Body of pancreas (tissue), 4 donors: ENCODE measurements around the gene LRRFIP1. TPM values are rescaled to one million over a fixed set of nuclear protein-coding genes. Genes with fewer than 3 reads are reported as not detected.

Source experiments
- ATAC-seq: fragments of 150-250 bp; one replicate; pipeline ENCODE4 v1.9.1; 2016
- DNase-seq, 4 donors: peaks; one replicate each; pipeline ENCODE4 v3.0.0-alpha.2; 2019
- H3K27ac ChIP-seq, 4 donors: fragments of 200-600 bp; sonication (generic); 1 replicate in 3 of 4; 2 replicates in 1 of 4; pipeline versions ENCODE4 v1.5.1 to v1.6.1; 2016 to 2019; ENCODE audit warnings: mild to moderate bottlenecking in 1 of 4, mixed read lengths in 1 of 4, moderate library complexity in 1 of 4
- H3K27me3 ChIP-seq, 2 donors: fragments of 200-600 bp; sonication (generic); one replicate each; pipeline ENCODE4 v1.6.0; 2016; ENCODE audit warnings: mild to moderate bottlenecking in 1 of 2
- H3K36me3 ChIP-seq, 2 donors: fragments of 200-600 bp; sonication (generic); replicated peaks in 1 of 2; 2 replicates each; pipeline ENCODE4 v1.5.1; 2016; ENCODE audit warnings: low read depth in 2 of 2; ENCODE audit not compliant: insufficient read depth in 1 of 2
- H3K4me1 ChIP-seq: fragments of 200-600 bp; sonication (generic); one replicate; pipeline ENCODE4 v1.6.0; 2016
- H3K4me3 ChIP-seq, 2 donors: fragments of 200-600 bp; sonication (generic); 1 replicate in 1 of 2; 2 replicates in 1 of 2; pipeline ENCODE4 v1.5.1; 2016 to 2019
- H3K9me3 ChIP-seq, 3 donors: fragments of 200-600 bp; sonication (generic); 1 replicate in 2 of 3; 2 replicates in 1 of 3; pipeline ENCODE4 v1.5.1; 2016
- POLR2A ChIP-seq, 3 donors: fragments of 450-650 bp; IDR thresholded peaks; one replicate each; pipeline ENCODE4 v1.6.1; 2016; ENCODE audit warnings: antibody characterized with exemption in 3 of 3, mild to moderate bottlenecking in 2 of 3
- WGBS, 2 donors: methylation state at CpG; one replicate each; pipeline ENCODE4 v1.1.5; 2017; 5-methylcytosine and 5-hydroxymethylcytosine counted together
- intact Hi-C: fragments of 100-400 bp; cut with DNase I; formaldehyde crosslinking; loops from one replicate; pipeline ENCODE4 v1.15.1; 2023
- total RNA-seq, 2 donors: library from RNA; depleted of rRNA; stranded (reverse); fragments of >200 nt; gene quantifications; one replicate each; pipeline ENCODE4 v1.1.0, GENCODE V29; 2016
- TF ChIP-seq, protein P1 (sequence below), 7 experiments: fragments of 450-650 bp in 4 of 7; fragments of 200-600 bp in 3 of 7; sonication (generic) in 3 of 7; IDR thresholded peaks; one replicate each; pipeline ENCODE4 v1.5.1; 2016 to 2019; ENCODE audit warnings: antibody characterized with exemption in 7 of 7

The LRRFIP1 gene
- total RNA-seq, 2 donors from 2014 or later = 49.8 to 57.1 TPM

DNA sequence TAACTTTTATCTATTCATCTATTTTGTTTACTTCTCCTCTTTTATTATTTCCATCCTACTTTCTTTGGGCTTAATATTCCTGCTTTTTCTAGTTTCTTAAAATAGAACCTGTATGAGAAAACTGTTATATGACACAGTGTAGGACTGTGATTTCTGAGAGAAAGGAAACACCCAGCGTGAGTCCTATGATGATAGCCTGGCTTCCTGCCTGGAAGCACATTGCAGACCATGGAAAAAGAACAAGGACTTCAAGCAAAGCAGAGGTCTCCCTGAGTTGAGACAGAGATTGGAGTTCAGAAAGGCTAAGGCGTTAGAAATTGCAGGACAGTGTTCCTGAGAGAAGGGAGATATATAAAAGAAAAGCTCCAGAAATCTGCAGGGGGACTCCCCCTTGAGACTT, 178.9 kb downstream of the LRRFIP1 start:
- DNase-seq (no peak), ATAC-seq (no peak)
- no peak overlapping the region for H3K27ac ChIP-seq
- no peaks in the 10 kb centered on the region for H3K27me3 ChIP-seq
- H3K36me3 ChIP-seq = no peaks in the 10 kb centered on the region
- no peaks in the 10 kb centered on the region for H3K9me3 ChIP-seq
- intact Hi-C loops = no loop called here
- WGBS, 2 donors = 55 to 57% methylated on average over 2 of the region's 2 CpGs
- TF ChIP-seq POLR2A (IDR thresholded peaks at IDR 0.05) = no peak
- TF ChIP-seq, protein P1, sequence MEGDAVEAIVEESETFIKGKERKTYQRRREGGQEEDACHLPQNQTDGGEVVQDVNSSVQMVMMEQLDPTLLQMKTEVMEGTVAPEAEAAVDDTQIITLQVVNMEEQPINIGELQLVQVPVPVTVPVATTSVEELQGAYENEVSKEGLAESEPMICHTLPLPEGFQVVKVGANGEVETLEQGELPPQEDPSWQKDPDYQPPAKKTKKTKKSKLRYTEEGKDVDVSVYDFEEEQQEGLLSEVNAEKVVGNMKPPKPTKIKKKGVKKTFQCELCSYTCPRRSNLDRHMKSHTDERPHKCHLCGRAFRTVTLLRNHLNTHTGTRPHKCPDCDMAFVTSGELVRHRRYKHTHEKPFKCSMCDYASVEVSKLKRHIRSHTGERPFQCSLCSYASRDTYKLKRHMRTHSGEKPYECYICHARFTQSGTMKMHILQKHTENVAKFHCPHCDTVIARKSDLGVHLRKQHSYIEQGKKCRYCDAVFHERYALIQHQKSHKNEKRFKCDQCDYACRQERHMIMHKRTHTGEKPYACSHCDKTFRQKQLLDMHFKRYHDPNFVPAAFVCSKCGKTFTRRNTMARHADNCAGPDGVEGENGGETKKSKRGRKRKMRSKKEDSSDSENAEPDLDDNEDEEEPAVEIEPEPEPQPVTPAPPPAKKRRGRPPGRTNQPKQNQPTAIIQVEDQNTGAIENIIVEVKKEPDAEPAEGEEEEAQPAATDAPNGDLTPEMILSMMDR (IDR thresholded peaks at IDR 0.05) = no peak
- no peak overlapping the region for H3K4me3 ChIP-seq
- no peaks in the 10 kb centered on the region for H3K4me1 ChIP-seq

DNA sequence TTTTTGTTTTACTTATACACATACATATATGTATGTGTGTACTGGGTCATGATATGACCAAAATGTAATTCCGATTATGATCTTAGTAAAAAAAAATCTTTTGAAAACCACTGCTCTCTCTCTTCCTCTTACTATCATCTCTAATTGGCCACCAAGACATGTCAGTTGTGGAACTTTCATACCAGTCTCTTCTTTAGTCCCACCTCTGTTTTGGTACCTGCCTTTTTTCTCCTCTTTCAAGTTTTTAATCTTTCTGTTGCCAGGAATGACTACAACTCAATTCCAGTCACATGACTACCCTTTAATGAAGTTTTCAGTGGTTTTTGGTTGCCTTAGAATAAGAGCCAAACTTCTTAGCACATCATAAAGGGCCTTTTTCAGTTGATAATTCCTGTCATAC, 188.2 kb downstream of the LRRFIP1 start:
- H3K4me3 ChIP-seq = no peak overlapping the region
- intact Hi-C loops = no loop called here
- WGBS, 2 donors = 87 to 94% methylated on average over 1 of the region's 1 CpG
- H3K36me3 ChIP-seq = no peaks in the 10 kb centered on the region
- no peak for ATAC-seq
- no peak for TF ChIP-seq POLR2A (IDR thresholded peaks at IDR 0.05)
- TF ChIP-seq, protein P1 (IDR thresholded peaks at IDR 0.05) = no peak
- no peak overlapping the region for H3K27ac ChIP-seq
- H3K27me3 ChIP-seq = no peaks in the 10 kb centered on the region
- no peak for DNase-seq
- no peaks in the 10 kb centered on the region for H3K9me3 ChIP-seq
- no peaks in the 10 kb centered on the region for H3K4me1 ChIP-seq

DNA sequence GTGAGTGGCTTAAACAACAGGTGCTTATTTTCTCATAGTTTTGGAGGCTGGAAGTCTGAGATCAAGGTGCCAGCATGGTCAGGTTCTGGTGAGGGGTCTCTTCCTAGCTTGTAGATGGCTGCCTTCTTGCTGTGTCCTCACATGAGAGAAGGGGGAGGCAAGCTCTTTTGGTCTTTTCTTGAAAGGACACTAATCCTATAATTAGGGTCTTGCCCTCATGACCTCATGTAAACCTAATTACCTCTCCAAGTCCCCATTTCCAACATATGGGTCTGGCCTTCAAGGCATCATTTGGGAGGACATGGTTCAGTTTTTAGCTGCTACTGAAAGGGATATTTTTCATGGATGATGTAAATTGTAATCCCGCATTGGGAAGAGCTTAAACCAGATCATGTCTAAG, 189.1 kb downstream of the LRRFIP1 start:
- TF ChIP-seq POLR2A (IDR thresholded peaks at IDR 0.05) = no peak
- TF ChIP-seq, protein P1 (IDR thresholded peaks at IDR 0.05) = no peak
- ATAC-seq = no peak
- Histone ChIP-seq H3K27ac (no peak overlapping the region), H3K27me3 (no peaks in the 10 kb centered on the region), H3K4me3 (no peak overlapping the region), H3K4me1 (no peaks in the 10 kb centered on the region), H3K36me3 (no peaks in the 10 kb centered on the region), H3K9me3 (no peaks in the 10 kb centered on the region)
- DNase-seq = no peak
- WGBS, 2 donors = 91 to 96% methylated on average over 1 of the region's 1 CpG
- intact Hi-C loops = no loop called here

DNA sequence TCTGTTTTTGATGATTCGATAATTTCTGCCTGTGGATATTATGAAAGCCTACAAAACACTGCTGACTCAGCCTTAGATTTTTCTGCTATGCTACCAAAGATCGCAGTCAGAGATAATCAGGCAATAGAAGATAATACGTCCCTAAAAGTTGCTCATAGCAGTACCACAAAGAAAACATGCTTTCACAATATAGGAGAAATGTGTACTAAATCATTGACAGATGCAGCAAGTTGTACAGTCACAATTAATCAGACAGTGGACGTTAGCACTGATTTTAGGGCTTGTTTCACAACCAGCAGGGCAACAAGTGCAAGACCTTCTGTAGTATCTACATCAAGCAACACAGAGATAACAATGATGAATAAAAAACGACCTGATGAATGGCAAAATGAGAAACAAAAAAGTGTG, 190.7 kb downstream of the LRRFIP1 start:
- Histone ChIP-seq H3K9me3 (no peaks in the 10 kb centered on the region), H3K4me3 (no peak overlapping the region), H3K4me1 (no peaks in the 10 kb centered on the region), H3K27ac (no peak overlapping the region), H3K36me3 (no peaks in the 10 kb centered on the region), H3K27me3 (no peaks in the 10 kb centered on the region)
- DNase-seq (no peak), ATAC-seq (no peak)
- no peak for TF ChIP-seq POLR2A (IDR thresholded peaks at IDR 0.05)
- TF ChIP-seq, protein P1 (IDR thresholded peaks at IDR 0.05) = no peak
- intact Hi-C loops = no loop called here
- 41 to 50% methylated on average over 5 of the region's 5 CpGs for WGBS, 2 donors

DNA sequence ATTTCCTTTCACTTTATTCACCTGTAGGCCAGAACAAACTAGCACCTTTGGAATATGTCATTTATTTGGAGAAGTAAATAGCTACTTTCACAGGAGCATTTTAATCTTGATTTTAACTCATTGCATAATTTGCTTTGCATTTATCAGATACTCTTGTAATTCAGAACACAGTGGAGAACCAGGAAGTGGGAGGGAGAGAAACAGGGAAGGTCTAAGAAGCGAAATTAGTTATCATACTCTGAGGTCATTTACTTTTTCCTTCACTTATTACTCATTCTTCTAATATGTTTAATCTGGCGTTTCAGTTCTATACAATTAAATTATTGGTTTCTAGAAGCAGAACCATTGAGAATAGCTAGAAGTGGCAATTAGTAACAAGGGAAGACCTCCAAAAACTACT, 191.8 kb downstream of the LRRFIP1 start:
- H3K27me3 ChIP-seq = no peaks in the 10 kb centered on the region
- DNase-seq = no peak
- no peak overlapping the region for H3K4me3 ChIP-seq
- no peaks in the 10 kb centered on the region for H3K4me1 ChIP-seq
- H3K27ac ChIP-seq = no peak overlapping the region
- TF ChIP-seq POLR2A (IDR thresholded peaks at IDR 0.05) = no peak
- TF ChIP-seq, protein P1 (IDR thresholded peaks at IDR 0.05) = no peak
- ATAC-seq = no peak
- WGBS, 2 donors = 50 to 58% methylated on average over 2 of the region's 2 CpGs
- H3K9me3 ChIP-seq = no peaks in the 10 kb centered on the region
- H3K36me3 ChIP-seq = no peaks in the 10 kb centered on the region
- intact Hi-C loops = no loop called here
